ENCODE results near the gene RSL1D1.

Gene RSL1D1

DNA sequence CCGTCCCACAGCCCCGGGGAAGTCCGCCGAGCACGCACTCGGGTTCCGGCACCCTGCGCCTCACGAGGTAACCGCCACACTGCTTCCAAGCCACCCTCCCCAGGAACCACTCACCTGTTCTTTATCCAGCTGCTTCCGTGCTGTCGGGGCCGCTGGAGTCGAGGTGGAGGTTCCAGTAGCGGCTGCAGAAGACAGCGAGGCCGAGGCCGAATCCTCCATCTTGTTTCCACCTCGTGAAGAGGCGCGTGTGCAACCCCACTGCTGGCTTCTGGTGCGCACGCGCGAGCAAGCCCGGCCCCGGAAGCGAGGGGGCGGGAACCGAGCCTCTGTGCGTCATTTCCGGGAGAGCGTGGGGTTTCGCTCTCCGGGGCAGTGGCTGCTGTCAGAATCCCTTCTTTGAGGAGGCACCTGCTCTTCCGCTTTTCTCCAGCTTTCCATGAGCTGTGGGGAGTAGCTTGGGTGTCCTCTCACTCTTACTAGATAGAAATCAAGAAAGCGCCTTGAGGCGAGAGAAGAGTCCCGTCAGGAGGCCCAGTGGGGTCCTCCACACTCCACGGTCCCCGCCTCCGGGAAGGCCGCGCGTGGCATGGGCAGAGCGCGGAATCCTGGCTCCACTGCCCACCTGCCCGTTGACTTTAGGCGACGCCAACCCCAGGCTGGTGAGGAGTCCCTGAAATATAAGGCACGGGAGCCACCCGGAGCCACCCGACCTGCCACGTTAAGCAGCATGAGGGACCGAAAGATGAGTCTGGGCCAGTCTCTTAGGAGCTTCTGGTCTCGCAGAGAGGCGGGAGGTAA, at the start of gene RSL1D1:
Gene RSL1D1, minus strand, starts transcription at position 249 of the 798 bp plus-strand sequence. Its CDS starts 30 bp downstream, at position 219.
- peak; percentile 92 for DNase-seq (ENCODE audit: low spot score)

DNA sequence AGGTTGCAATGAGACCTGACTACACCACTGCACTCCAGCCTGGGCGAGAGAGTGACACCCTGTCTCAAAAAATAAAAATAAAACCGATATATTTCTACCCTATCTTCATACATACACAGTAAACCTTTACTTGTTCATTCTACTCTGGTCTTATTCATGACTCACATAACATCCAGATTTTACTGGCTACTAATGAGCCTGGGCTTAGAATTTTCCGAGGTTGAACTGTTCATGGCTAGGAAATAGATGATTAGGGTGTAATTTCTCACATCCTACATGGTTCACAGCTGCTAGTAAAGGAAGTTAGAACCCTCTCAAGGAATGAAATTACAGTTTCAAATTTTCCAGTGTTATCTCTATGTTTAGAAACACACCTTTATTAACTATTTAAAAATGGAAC, 49.7 kb upstream of the RSL1D1 start:
- no peak for DNase-seq (ENCODE audit: low spot score)

DNA sequence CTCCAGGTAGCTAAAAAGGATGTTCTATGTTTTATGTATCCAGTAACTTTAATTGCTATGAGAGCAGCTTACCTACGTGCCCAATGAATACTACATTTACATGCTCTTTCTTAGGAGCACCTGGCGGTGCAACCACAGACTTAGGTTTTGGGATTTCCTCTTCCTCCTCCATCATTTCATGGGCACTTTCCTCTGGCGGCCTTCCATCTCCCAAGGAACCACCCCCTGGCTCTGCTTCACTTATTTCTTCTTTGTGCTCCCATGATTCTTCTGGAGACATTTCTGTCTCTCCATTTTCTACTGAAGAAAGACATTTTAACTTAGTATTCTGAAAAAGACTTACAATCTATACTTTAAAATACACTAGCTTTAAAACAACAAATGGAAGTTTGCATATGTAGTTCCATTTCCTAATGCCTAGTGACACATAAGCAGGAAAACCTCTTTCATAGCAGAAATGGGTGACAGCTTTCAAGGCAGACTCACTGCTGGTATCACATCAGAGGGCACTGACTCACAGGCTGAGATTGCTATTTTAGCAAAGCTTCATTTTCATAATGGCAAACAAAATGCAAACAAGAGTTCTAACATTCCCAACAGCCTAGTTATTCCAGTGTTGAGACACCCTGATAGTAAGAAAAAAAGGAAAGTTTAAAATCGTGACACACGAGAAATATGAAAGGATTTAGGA, 45.3 kb upstream of the RSL1D1 start:
- DNase-seq (ENCODE audit: low spot score): no peak

DNA sequence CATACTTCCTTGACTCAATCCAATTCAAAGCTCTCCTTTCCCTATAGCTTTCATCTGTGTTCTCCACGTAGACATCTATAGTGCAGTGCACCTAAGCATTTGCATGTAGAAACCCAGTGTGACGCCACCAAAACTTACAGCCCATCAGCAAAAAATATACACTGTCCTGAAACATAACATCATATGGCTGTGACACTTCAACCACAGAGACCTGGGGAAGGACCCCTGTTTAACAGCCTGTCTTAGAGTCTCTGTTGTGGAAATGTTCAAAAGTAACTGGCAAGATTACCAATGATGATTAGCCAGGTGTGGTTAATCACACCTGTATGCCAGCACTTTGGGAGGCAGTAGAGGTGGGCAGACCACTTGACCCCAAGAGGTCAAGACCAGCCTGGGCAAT, 42.2 kb upstream of the RSL1D1 start:
- no peak for DNase-seq (ENCODE audit: low spot score)

DNA sequence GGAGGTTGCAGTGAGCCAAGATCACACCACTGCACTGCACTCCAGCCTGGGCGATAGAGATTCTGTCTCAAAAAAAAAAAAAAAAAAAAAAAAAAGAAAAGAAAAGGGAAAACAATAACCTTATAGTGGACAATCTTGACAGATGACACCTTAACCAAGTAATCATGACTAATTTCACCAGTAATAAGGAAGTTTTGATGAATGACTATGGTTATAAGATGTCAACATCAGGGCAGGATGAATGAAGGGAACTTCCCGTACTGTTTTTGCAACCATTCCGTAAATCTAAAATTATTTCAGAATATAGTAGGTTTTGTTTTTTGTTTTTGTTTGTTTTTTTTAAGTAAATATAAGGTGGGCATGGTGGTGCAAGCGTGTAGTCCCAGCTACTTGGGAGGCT, 41.4 kb upstream of the RSL1D1 start:
- DNase-seq (ENCODE audit: low spot score): no peak

DNA sequence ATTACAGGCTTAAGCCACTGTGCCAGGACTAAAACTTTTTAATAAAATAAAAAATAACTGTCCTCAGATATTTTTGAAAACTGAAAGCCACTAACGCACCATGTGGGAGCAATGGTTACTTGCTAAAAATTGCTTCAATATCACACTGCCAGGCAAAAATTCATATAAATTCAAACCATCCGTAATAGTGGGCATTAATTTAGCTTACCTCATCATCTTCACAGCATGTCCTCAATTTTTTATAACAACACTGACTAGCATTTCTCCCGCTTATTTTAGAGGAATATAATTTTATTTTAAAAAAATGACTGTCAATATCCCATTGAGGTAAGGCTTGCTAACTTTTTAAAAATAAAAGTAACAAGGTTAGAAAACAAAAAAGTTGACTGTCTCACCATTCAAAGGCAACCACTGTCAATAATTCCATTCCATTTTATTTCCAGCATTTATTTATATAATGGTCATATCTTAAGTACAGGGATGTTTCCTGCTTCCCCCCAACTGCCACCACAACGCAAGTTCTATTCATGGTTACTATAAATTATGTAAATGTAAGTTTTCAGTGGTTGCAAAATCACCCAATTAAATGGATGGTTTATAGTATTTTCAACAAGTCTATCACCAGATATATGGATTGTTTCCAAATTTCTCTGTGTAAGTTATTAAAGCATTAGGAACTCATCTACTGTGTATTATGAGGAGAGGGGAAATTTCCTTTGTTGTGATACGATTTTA, 39.1 kb upstream of the RSL1D1 start:
- no peak for DNase-seq (ENCODE audit: low spot score)

DNA sequence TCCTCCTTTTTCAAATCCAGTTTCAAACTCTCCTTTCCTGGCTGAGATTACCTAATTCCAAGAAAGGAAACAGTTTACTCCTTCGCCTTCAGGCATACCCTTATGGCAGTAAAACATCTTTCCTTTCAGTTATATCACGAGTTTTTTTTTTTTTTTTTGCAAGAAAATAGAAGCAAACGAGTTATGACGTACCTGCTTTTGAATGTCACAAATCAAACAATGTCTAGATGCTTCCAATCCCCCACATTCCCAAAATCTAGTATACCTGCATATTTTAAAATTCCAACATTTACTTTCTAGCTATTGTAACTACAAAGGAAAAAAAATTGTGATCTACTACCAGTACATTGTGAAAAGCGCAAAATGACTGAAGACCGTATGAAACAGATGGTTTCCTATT, 35.5 kb upstream of the RSL1D1 start:
- no peak for DNase-seq (ENCODE audit: low spot score)

DNA sequence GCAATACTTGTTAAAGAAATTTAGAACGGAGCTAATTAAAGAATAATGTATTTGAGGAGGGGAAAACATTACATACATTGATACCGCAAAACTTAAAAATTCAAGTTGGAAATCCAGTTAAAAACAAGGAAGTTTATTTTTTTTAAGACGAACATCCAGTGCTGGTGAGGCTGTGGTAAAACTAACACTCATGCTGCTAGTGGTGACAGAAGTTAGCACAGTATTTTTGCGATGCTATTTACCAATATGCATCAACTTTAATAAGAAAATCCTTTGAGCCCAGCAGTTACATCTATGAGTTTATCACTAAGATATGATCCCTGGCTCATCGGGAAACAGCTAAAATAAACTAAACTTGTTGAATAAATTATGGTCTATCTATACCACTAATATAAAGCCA, 32.7 kb upstream of the RSL1D1 start:
- DNase-seq (ENCODE audit: low spot score): no peak

DNA sequence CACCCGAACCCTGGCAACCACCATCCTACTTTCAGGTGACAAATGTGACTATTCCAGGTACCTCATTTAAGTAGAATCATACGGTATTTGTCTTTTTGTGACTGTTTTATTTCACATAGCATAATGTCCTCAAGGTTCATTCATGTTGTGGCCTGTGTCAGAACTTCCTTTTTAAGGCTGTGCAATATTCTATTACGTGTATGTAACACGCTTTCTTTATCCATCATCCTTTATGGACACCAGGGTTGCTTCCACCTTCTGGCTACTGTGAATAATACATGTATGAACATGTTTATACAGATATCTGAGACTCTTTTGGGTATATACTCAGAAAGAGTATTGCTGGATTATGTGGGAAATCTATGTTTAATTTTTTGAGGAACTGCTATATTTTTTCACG, 28.7 kb upstream of the RSL1D1 start:
- no peak for DNase-seq (ENCODE audit: low spot score)

DNA sequence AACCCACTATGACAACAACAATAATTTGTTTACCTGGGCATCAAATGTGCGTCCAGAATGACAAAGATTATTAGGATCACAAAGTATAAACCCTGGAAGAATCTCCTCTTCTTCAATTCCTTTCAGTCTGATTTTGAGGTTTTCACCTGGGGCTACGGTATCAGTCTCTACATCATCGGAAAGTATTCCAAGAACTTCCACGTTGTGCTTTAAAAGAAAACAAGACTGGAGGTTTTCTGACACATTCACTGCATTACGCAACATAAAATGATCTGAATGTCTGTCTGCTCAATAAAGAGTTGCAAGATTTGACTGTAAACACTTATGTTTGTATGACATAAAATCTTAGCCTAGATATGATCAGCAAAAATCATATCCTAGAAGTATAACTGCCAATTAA, 26.0 kb upstream of the RSL1D1 start:
- DNase-seq (ENCODE audit: low spot score): no peak

DNA sequence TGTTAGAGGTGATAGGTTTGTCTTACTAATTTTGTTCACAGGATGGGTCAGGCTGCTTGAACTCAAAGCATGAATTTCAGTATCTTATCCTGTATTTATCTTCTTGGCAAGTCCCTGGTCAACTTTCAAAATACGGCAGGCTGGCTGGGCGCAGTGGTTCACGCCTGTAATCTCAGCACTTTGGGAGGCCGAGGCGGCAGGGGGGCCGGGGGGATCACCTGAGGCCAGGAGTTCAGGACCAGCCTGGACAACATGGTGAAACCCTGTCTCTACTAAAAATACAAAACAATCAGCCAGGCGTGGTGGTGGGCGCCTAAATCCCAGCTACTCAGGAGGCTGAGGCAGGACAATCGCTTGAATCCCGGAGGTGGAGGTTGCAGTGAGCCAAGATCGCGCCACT, 25.0 kb upstream of the RSL1D1 start:
- DNase-seq (ENCODE audit: low spot score): no peak

DNA sequence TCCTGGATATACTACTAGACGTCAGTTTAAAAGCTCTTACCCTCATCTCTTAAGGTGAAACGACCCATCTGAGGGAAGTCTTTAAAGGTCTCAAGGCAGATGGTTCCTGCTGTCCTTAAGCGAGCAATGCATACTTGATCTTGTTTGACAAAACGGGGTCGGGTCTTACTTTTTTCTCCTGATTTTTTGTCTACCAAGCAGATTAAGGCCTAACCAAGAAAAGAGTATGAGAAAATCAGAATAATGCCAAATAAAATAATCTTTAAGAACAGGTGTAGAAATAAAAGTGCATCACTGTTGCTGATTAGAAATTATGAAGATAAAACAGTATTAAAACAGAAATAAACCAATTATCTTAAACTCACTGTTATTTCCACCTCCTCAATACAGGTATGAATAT, 24.4 kb upstream of the RSL1D1 start:
- DNase-seq (ENCODE audit: low spot score): no peak

DNA sequence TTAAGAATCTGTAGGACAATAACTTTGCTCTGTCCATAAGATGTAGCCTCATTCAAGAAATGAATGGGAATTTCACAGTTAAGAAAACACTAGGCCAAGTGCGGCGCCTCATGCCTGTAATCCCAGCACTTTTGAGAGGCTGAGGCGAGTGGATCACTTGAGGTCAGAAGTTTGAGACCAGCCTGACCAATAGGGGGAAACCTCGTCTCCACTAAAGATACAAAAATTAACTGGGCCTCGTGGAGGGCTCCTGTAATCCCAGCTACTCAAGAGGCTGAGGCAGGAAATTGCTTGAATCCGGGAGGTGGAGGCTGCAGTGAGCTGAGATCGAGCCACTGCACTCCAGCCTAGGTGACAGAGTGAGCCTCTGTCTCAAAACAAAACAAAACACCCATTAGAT, 19.9 kb upstream of the RSL1D1 start:
- peak; percentile 53 for DNase-seq (ENCODE audit: low spot score)

DNA sequence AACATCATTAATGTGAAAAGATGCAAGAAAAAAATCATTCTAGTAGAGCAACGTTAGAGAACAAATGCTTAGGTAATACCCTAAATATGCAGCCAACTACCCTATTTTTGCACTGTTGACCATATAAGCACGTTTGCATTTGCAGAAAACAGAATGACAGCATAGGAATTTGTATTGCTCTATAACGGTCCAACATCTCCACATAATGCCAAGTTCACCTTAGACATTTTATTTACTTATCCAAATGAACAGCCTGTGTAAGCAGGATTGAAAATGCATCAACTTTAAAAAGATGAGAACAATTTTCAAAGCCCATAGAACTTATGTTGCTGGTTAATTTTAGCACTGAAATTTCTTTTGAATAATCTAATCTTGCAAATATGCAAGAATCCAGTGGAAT, 19.1 kb upstream of the RSL1D1 start:
- DNase-seq (ENCODE audit: low spot score): no peak

DNA sequence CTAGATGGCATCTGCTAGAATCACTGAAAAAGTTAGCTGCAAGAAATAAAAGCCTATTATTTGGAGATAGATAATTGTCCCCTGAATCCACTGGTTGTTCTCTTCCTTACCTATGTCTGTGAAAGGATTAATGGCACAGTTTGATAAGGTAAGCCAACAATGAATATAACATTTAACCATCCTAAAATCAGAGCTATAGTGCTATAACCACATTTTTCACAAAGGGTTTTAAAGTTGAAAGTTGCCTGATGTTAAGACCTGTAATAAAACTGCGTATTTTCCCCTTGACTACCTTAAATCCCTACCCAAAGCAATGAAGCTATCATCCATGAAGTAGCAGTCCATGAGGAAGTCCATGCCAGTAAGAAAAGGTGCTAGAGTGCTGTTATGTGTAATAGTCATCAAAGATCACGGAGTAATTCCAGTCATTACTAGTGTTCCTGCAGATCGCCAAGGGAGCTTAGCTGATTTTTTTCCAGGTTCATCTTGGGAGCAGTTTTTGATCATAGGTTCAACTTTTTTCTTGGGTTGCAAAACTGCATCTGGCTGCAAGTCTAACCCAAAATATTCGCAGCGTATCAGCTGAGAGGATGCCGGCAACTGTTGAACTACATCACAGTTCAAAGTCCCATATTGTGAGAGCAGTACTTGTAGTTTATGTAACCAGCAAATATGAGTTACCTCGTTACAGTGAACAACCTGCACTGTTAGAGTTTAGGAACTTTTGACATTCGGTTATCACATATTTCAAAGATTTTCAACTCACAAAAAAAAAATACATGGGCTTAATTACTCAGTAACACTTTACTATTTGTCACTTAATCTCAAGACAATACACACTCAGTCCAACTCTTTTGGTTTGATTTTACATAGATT, 18.2 kb upstream of the RSL1D1 start:
- no peak for DNase-seq (ENCODE audit: low spot score)

DNA sequence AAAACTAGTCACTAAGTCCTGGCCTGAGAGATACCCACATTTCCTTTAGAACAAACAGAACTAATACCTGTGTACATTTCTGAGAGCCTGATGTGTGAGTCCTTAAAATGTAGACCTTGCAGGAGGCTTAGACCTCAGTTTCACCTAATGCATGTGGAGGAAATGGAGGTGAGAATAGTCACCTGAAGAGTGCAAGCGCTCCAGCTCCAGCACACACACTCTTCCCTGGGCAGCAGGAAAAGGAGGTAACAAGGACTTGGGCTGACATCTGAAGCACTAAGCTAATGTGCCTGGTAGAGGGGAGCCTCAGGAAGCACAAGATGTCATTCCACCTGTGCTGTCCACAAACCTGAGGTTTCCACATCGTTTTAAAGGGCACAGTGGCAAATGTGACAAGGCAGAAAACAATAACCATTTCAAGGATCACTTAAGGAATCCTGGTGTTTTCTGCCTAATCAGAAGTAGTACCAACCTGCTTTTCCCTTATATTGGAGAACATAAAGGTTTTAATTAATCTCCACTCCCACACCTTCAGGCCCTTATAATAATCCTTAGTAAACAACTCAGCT, 17.2 kb upstream of the RSL1D1 start:
- no peak for DNase-seq (ENCODE audit: low spot score)

DNA sequence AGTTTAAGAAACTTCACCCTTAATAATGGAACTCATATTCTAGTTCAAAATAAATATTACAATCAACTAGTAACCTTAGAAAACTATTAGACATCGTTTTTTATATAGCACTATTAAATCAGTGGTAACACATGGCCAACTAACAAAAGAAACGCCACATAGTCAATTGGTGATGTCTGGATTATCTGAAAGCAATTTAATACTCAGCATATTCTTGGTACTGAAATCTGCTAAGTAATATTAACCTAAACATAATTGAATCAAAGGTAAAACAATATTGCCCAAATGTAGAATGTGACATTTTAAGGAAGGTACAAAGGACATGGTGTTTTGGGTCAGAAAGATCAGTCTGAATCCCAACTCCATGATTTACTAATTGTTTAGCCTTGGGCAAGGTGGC, 11.1 kb upstream of the RSL1D1 start:
- DNase-seq (ENCODE audit: low spot score): no peak

DNA sequence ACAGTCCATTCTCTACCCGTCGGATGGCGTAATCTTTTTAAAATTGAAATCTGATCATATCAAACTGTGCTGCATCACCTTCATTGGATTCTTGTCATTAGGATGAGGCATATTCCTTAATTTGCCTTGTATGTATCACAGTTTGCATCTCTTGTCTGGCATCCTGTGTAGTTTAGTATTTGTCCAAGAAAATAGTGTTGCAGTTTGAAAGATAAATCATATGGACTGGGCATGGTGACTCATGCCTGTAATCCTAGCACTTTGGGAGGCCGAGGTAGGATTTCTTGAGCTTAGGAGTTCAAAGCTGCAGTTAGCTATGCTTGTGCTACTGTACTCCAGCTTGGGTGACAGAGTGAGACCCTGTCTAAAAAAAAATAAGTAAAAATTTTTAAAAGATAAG, 5.8 kb upstream of the RSL1D1 start:
- DNase-seq (ENCODE audit: low spot score): no peak

DNA sequence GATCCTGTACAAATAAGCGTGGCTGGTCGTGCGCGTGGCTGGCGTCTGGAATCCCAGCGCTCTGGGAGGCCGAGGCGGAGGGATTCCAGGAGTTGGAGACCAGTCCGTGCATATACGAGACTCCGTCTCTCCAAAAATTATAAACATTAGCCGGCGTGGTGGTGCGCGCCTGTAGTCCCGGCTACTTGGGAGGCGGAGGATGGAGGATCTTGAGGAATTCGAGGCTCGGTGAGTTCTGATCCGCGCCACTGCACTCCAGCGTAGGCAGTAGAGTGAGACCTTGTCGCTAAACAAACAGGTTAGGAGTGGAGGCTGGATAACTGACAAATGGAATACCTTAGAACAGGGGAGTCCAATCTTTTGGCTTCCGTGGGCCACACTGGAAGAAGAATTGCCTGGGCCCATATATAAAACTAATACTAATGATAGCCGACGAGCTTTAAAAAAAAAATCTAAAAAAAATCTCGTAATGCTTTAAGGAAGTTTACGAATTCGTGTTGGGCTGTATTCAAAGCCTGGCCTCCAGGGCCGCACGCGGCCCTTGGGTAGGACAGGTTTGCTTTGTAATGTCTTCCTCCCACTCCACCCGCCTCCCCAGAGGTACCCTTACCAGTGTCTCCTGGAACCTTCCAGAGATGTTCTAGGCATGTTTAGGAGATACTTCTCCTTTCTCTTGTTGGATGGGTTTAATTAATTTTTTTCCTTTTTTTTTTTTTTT, 909 bp upstream of the RSL1D1 start:
- no peak for DNase-seq (ENCODE audit: low spot score)

DNA sequence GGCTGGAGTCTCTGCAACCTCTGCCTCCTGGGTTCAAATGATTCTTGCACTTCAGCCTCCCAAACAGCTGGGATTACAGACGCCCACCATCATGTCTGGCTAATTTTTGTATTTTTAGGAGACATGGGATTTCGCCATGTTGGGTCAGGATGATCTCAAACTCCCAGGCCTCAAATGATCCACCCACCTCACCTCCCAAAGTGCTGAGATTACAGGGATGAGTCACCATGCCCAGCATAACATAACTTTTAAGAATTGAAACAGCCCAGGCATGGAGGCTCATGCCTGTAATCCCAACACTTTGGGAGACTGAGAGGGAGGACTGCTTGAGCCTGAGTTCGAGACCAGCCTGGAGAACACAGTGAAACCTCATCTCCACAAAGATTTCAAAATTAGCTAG, 2.5 kb downstream of the RSL1D1 start:
- no peak for DNase-seq (ENCODE audit: low spot score)

DNA sequence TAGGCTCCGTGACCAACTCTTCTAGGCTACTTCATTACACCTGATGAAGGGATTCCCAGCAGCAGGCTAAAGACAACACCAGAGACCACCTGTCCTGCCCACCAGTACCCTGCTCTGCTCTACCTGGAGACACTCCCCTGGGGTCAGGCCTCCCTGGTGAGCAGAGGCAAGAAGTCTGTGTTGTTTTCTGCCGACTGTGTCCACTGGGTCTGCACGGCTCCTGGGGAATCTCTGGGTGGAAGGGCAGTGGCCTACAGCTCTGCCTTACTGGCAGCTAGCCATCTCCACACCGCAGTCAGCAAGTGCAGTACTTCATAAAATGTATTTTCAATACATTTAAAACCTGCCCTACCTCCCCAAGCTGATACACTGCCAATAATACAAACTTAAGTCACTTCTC, 6.8 kb downstream of the RSL1D1 start:
- no peak for DNase-seq (ENCODE audit: low spot score)

All from cerebellar cortex (tissue), 1 donor.